DND-41 (cell line): ENCODE measurements around the gene AIF1L.

Experiments
- CTCF ChIP-seq: IDR thresholded peaks from 2 replicates; pipeline ENCODE4 v1.5.1; 2012; ENCODE audit warnings: borderline replicate concordance, low read length, moderate library complexity, mild to moderate bottlenecking; ENCODE audit not compliant: poor library complexity, severe bottlenecking; ENCODE audit errors: extremely low read depth
- EZH2 ChIP-seq: IDR thresholded peaks from 3 replicates; pipeline ENCODE4 v1.6.1; 2012; ENCODE audit warnings: borderline replicate concordance, low read depth, mild to moderate bottlenecking, moderate library complexity, low read length, inconsistent platforms; ENCODE audit not compliant: severe bottlenecking

GRCh38 chr9:131094622-131095021, 1.7 kb upstream of the AIF1L start:
- TF ChIP-seq CTCF (no peak), EZH2 (no peak)
